ENCODE results near the gene LASP1NB.

LASP1NB gene

DNA sequence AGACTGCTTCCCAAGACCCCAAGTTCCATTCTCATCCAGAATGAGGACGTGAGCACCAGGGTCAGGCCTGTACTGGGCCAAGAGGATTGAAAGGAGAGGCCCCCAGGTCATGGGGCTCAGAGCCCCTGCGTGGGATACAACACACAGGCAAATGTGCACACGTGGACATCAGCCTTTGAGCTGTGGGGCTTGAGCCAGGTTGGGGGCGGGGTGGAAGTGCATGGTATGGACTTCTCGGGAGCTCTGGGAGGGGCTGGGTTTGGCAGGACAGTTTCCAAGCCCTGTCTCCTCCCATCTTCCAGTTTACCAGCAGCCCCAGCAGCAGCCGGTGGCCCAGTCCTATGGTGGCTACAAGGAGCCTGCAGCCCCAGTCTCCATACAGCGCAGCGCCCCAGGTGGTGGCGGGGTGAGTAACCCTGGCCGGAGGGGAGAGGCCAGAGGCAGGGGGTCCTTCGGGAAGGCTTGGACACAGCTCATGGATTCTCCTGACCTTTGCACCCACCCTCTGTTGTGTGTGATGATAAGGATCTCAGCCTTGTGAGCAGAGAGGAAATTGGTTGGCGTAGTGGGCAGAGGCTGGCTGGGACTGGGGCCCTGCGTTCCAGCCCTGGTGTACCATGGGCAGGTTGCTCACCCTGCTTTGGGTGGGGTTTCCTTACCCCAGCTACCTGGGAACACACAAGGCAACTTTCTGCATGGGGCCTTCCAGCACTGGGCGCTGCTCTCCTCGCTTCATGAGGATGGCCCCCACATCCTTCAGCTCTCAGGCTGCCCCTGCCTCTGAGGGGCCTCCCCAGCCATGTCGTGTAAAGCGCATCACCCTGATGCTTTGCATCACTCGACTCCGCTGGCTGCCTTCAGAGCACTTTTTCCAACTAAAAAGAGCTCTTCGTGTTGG lies 10.4 kb upstream of the LASP1NB start:
- Histone ChIP-seq H3K36me3 (peaks cover 95% of the 10 kb centered on the region), H3K27me3 (no peaks in the 10 kb centered on the region), H3K4me1 (ENCODE audit: control insufficient read depth in 1 of 2, insufficient read depth in 1 of 2, low read depth in 1 of 2, low read length in 1 of 2) (peaks cover 0 to 13% of the 10 kb centered on the region in 2 experiments), H3K27ac (peak overlapping the region; percentile 39), H3K9me3 (no peaks in the 10 kb centered on the region), H3K4me3 (ENCODE audit: low read depth in 1 of 2, low read length in 1 of 2) (no peak overlapping the region)
- TF ChIP-seq, protein P1, sequence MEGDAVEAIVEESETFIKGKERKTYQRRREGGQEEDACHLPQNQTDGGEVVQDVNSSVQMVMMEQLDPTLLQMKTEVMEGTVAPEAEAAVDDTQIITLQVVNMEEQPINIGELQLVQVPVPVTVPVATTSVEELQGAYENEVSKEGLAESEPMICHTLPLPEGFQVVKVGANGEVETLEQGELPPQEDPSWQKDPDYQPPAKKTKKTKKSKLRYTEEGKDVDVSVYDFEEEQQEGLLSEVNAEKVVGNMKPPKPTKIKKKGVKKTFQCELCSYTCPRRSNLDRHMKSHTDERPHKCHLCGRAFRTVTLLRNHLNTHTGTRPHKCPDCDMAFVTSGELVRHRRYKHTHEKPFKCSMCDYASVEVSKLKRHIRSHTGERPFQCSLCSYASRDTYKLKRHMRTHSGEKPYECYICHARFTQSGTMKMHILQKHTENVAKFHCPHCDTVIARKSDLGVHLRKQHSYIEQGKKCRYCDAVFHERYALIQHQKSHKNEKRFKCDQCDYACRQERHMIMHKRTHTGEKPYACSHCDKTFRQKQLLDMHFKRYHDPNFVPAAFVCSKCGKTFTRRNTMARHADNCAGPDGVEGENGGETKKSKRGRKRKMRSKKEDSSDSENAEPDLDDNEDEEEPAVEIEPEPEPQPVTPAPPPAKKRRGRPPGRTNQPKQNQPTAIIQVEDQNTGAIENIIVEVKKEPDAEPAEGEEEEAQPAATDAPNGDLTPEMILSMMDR (IDR thresholded peaks at IDR 0.05), result no peak

DNA sequence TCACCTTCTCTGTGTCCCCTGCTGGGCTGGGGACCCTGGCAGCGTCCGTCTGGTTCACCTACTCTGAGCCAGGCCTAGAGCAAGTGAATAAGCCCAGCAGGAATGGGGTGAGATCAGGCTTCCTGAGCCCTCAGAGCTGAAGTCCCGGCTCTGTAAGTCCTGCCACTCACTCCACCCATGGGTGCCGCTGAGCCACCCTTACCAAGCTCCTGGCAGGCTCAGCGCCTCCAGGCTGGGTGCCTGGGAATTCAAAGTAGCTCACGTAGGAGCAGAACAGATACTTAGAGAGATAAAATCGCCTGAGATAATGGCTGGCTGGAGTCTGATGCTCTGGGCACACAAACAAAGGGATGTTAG lies 9.8 kb upstream of the LASP1NB start:
- peaks cover 0 to 17% of the 10 kb centered on the region in 2 experiments for H3K4me1 ChIP-seq (ENCODE audit: control insufficient read depth in 1 of 2, insufficient read depth in 1 of 2, low read depth in 1 of 2, low read length in 1 of 2)
- TF ChIP-seq, protein P1 (IDR thresholded peaks at IDR 0.05), result no peak
- no peaks in the 10 kb centered on the region for H3K9me3 ChIP-seq
- H3K4me3 ChIP-seq (ENCODE audit: low read depth in 1 of 2, low read length in 1 of 2), result no peak overlapping the region
- H3K36me3 ChIP-seq, result peaks cover 97% of the 10 kb centered on the region
- peak overlapping the region; percentile 39 for H3K27ac ChIP-seq
- H3K27me3 ChIP-seq, result no peaks in the 10 kb centered on the region

DNA sequence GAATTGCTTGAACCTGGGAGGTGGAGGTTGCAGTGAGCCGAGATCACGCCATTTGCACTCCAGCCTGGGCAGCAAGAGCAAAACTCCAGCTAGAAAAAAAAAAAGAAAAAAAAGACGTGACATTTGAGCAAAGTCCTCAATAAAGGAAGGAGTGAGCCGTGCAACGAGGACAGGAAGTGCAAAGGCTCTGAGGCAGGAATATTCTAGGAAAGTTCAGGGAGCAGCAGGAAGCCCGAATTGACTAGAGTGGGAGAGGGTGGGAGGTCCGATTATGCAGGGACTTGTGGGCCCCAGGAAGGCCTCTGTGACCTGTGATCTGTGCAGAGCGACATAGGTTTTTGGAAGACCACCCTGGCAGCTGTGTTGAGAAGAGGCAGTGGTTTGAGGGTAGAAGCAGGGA lies 8.6 kb upstream of the LASP1NB start:
- TF ChIP-seq, protein P1 (IDR thresholded peaks at IDR 0.05), result no peak
- Histone ChIP-seq H3K4me3 (ENCODE audit: low read depth in 1 of 2, low read length in 1 of 2) (no peak overlapping the region), H3K27ac (peak overlapping the region; percentile 50), H3K36me3 (peaks cover 95% of the 10 kb centered on the region), H3K9me3 (no peaks in the 10 kb centered on the region), H3K27me3 (no peaks in the 10 kb centered on the region), H3K4me1 (ENCODE audit: control insufficient read depth in 1 of 2, insufficient read depth in 1 of 2, low read depth in 1 of 2, low read length in 1 of 2) (peaks cover 7 to 28% of the 10 kb centered on the region in 2 experiments)

DNA sequence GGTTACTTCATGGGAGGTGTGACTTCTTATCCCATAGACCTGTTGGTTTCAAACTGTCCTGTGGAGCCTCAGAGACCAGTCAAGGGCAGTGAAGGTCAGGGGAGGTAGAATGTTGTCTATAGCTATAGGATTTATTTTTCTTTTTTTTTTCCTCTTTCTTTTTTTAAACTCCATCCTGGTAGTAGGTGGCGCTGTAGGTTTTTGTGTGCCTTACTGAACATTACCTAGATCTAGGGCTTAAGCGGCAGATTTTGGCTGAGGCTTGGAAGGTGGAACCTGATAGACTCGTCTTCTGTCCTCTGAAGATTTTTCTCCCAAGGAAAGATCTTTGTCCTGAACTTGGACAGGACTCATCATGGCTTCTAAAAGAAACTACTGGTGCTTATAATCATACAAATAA lies 8.2 kb upstream of the LASP1NB start:
- Histone ChIP-seq H3K4me3 (ENCODE audit: low read depth in 1 of 2, low read length in 1 of 2) (no peak overlapping the region), H3K27me3 (no peaks in the 10 kb centered on the region), H3K4me1 (ENCODE audit: control insufficient read depth in 1 of 2, insufficient read depth in 1 of 2, low read depth in 1 of 2, low read length in 1 of 2) (peaks cover 10 to 33% of the 10 kb centered on the region in 2 experiments), H3K27ac (peak overlapping the region; percentile 50), H3K9me3 (no peaks in the 10 kb centered on the region), H3K36me3 (peaks cover 95% of the 10 kb centered on the region)
- TF ChIP-seq, protein P1 (IDR thresholded peaks at IDR 0.05), result no peak

DNA sequence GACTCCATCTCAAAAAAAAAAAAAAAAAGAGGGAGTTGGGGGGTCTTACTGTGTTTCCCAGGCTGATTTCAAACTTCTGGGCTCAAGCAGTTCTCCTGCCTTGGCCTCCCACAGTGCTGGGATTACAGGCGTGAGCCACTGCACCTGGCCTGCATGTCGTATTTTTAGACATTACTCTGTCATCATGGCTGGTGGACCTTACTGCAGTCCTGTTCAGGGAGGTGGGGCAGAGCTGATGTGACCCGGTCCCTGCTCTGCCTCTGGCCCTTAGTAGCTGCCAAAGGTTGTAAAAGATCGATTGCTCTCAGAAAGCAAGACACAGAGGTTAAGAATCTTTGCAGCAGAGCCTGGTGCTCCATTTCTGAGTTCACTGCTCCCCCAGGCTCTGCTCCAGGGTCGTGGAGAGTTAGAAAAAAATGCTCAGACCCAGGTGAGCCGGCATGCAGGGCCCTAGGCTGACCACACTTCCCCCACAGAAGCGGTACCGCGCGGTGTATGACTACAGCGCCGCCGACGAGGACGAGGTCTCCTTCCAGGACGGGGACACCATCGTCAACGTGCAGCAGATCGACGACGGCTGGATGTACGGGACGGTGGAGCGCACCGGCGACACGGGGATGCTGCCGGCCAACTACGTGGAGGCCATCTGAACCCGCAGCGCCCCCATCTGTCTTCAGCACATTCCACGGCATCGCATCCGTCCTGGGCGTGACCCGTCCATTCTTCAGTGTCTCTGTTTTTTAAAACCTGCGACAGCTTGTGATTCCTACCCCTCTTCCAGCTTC lies 7.1 kb upstream of the LASP1NB start:
- H3K27ac ChIP-seq, result no peak overlapping the region
- H3K36me3 ChIP-seq, result peaks cover 88% of the 10 kb centered on the region
- TF ChIP-seq, protein P1 (IDR thresholded peaks at IDR 0.05), result no peak
- H3K4me3 ChIP-seq (ENCODE audit: low read depth in 1 of 2, low read length in 1 of 2), result no peak overlapping the region
- H3K9me3 ChIP-seq, result no peaks in the 10 kb centered on the region
- no peaks in the 10 kb centered on the region for H3K27me3 ChIP-seq
- peaks cover 21 to 39% of the 10 kb centered on the region in 2 experiments for H3K4me1 ChIP-seq (ENCODE audit: control insufficient read depth in 1 of 2, insufficient read depth in 1 of 2, low read depth in 1 of 2, low read length in 1 of 2)

Measured in neutrophil (primary cell).